Measurements from ENCODE around the gene SLC25A28. TPM values are rescaled to one million over a fixed set of nuclear protein-coding genes. Genes with fewer than 3 reads are reported as not detected.
"Not testable (repeated sequence)": the region's sequence is repeated elsewhere in the genome, so short reads cannot be mapped to it uniquely, and the experiment has no call there.

Gene SLC25A28
- polyA plus RNA-seq, 3 donors: 36.6 to 50.8 (median 38.2) TPM

GRCh38 chr10:99605351-99605750 is 14.9 kb downstream of the SLC25A28 start:
- DNase-seq (ENCODE audit: extremely low read depth in 1 of 11, low read depth in 9 of 11, low spot score in 4 of 11): no peak

DNA sequence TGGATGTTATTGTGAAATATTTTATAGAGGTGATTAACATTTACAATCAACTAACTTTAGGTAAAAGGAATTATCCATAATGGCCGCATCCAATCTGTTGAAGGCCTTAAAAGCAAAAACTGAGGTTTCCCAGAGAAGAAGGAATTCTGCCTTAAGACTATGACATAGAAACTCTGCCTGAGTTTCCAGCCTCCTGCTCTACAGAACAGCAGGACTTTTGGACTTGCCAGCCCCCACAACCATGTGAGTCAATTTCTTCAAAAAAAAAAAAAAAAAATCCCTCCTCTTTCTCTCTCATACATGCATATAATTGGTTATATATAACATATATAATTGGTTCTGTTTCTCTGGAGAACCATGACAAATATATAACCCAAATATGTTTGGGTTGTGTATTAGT is 15.4 kb downstream of the SLC25A28 start:
- DNase-seq (ENCODE audit: extremely low read depth in 1 of 11, low read depth in 9 of 11, low spot score in 4 of 11): no peak

- no peak for DNase-seq (ENCODE audit: extremely low read depth in 1 of 11, low read depth in 9 of 11, low spot score in 4 of 11)
Measured at GRCh38 chr10:99598781-99599509, 21.3 kb downstream of the SLC25A28 start.

DNA sequence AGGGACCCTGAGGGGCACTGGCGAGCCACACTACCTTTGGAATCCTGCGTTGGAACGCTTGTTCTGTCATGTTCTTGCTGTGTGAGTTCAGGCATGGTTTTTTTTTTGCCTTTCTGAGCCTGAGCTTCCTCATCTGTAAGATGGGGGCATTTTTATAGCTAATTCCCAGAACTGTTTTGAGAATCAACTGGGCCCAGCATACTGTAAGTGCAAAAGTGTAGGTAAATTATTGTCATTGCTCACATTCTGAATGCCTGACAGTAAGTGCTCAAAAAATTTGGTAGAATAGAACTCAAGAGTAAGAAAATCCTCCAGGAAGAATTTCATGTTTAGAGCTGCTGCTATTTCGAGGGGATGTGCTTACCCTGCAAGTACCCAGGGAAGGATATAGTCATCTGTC is 22.2 kb downstream of the SLC25A28 start:
- DNase-seq (ENCODE audit: extremely low read depth in 1 of 11, low read depth in 9 of 11, low spot score in 4 of 11): no peak

DNA sequence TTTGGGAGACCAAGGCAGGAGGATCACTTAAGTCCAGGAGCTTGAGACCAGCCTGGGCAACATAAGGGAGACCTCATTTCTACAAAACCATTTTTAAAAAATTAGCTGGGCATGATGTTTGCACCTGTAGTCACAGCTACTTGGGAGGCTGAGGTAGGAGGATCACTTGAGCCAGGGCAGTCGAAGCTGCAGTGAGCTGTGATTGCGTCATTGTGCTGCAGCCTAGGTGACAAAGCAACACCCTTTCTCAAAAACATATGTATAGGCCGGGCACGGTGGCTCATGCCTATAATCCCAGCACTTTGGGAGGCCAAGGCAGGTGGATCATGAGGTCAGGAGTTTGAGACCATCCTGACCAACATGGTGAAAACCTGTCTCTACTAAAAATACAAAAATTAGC is 23.5 kb downstream of the SLC25A28 start:
- DNase-seq (ENCODE audit: extremely low read depth in 1 of 11, low read depth in 9 of 11, low spot score in 4 of 11): not testable (repeated sequence)

- peak in 1 of 11 donors; percentile 7 for DNase-seq (ENCODE audit: extremely low read depth in 1 of 11, low read depth in 9 of 11, low spot score in 4 of 11)
Measured at GRCh38 chr10:99595770-99596465, 24.3 kb downstream of the SLC25A28 start.

DNA sequence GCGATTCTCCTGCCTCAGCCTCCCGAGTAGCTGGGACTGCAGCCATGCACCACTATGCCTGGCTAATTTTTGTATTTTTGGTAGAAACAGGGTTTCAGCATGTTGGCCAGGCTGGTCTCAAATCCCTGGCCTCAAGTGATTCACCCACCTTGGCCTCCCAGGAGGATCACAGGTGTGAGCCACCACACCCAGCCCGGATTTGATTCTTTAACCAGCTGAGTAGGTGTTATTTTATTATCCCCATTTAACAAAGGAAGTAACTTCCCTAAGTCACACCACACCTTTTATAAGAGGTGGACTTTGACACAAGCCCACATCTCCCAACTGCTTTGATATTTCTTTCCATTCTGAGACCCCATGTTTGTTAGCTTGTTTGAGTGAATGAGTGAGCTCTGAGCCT is 25.0 kb downstream of the SLC25A28 start:
- no peak for DNase-seq (ENCODE audit: extremely low read depth in 1 of 11, low read depth in 9 of 11, low spot score in 4 of 11)

DNA sequence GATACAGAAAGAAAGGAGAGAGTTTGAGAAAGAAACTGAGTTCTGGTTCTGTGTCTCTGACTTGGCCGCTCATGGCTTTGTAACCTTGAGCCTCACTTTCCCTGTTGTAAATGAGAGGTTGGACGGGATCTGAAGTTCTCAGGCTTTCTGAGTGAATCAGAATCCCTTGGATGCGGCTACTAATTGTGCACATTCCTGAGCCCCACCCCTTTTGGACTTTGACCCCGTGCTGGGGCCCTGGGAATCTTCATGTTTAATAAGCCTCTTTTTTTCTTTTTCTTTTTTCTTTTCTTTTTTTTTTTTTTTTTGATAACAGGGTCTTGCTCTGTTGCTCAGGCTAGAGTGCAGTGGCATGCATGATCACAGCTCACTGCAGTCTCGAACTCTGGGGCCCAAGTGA is 26.9 kb downstream of the SLC25A28 start:
- DNase-seq (ENCODE audit: extremely low read depth in 1 of 11, low read depth in 9 of 11, low spot score in 4 of 11): no peak

GRCh38 chr10:99590799-99591198 is 29.4 kb downstream of the SLC25A28 start:
- no peak for DNase-seq (ENCODE audit: extremely low read depth in 1 of 11, low read depth in 9 of 11, low spot score in 4 of 11)

DNA sequence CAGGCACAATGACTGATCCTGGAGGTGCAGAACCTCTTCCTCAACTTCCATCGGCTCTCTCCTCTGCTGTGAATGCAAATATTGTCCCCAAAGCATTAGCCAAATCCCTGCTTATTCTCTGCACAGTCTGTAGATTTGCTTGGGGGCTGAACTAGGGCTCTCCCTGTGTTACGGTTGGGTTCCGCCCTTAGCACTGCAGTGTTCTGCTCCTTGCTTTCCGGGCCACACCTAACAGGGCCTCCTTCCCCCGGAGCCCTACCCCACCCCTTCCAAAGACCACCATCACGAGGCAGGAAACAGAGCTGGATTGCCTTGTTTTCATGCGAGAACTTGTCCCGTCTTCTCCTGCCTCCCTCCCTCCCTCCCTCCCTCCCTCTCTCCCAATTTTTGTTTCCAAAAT is 36.6 kb downstream of the SLC25A28 start:
- no peak for DNase-seq (ENCODE audit: extremely low read depth in 1 of 11, low read depth in 9 of 11, low spot score in 4 of 11)

DNA sequence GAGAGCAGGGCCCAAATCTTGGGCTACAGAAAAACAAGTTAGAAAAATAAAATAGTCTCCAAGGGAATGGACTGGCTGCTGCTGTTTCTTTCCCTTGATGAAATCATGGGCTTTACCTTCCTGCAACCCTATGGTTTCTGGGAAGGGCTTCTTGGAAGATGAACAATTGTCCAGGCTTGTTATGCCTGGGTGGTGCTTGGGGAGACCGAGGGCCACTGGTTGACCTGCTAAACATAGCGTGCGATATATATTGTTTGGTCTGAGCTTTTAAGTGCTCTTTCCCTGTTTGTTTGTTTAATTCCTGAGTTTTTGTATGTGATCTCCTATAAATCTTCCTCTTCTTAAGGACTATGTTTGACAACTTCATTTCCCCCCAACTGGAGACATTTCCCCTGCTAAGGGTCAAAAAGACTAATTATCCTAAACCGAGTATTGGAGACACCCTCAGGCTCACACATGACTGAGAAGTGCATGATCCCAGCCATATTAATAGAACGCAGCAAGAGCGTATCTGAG is 37.9 kb downstream of the SLC25A28 start:
- no peak for DNase-seq (ENCODE audit: extremely low read depth in 1 of 11, low read depth in 9 of 11, low spot score in 4 of 11)

- no peak for DNase-seq (ENCODE audit: extremely low read depth in 1 of 11, low read depth in 9 of 11, low spot score in 4 of 11)
Measured at GRCh38 chr10:99579971-99580370, 40.3 kb downstream of the SLC25A28 start.

DNA sequence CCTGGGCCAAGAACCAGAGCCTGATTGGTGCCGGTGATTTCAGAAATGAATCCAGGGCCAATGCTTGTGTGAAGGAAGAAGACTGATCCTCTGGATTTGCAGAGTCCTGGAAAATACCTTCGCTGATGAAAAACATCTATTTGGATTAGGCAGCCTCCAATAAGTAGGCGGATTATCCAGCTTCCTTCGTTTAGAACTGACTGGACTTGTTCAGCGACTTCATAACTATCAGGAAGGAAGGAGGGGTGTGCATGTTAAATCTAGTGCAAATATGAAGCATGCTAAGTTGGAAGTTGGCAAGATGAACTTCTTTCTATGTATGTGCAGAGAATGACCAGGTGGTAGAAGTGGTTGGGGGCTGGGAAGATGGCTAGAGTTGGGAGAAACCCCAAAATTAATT is 46.4 kb downstream of the SLC25A28 start:
- no peak for DNase-seq (ENCODE audit: extremely low read depth in 1 of 11, low read depth in 9 of 11, low spot score in 4 of 11)

GRCh38 chr10:99571816-99572215 is 48.4 kb downstream of the SLC25A28 start:
- DNase-seq (ENCODE audit: extremely low read depth in 1 of 11, low read depth in 9 of 11, low spot score in 4 of 11): no peak

DNA sequence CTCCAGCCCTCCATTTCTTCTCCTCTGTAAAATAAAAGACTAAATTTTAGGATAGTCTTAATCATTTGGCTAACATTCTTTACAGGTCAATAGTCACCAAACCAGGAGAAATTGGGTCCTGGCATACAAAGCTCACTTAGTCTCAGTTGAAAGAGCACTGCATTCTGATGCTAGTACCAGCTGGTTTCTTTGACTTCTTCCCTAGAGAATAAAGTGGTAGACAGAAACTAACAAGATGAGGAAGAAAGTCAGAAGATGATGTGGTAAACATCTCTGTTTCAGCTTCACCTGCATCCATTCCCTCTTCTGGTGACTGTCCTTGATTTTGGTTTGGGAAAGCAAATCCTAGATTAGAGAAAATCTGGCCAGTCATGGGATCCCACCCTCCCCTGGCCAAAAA is 50.3 kb downstream of the SLC25A28 start:
- DNase-seq (ENCODE audit: extremely low read depth in 1 of 11, low read depth in 9 of 11, low spot score in 4 of 11): no peak

GRCh38 chr10:99569253-99569939 is 50.8 kb downstream of the SLC25A28 start:
- DNase-seq (ENCODE audit: extremely low read depth in 1 of 11, low read depth in 9 of 11, low spot score in 4 of 11): no peak

DNA sequence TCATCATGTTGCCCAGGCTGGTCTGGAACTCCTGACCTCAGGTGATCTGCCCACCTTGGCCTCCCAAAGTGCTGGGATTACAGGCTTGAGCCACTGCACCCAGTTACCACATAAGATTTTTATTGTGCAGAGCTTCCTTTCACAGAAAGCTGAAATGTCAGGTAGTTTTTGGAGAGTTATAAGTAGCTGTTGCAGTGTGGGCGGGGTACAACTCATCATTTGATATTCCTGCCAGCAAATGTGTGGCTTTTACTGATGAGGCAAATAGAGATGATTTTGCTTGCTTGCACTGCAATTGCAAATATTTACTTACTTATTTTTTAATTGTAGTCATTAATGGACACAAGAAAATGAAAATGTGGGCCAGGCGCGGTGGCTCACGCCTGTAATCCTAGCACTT is 55.1 kb downstream of the SLC25A28 start:
- DNase-seq (ENCODE audit: extremely low read depth in 1 of 11, low read depth in 9 of 11, low spot score in 4 of 11): no peak

- no peak for DNase-seq (ENCODE audit: extremely low read depth in 1 of 11, low read depth in 9 of 11, low spot score in 4 of 11)
Measured at GRCh38 chr10:99564361-99564760, 55.9 kb downstream of the SLC25A28 start.

GRCh38 chr10:99562631-99563030 is 57.6 kb downstream of the SLC25A28 start:
- no peak for DNase-seq (ENCODE audit: extremely low read depth in 1 of 11, low read depth in 9 of 11, low spot score in 4 of 11)
